ENCODE results near the gene ATG16L2.

Gene ATG16L2

DNA sequence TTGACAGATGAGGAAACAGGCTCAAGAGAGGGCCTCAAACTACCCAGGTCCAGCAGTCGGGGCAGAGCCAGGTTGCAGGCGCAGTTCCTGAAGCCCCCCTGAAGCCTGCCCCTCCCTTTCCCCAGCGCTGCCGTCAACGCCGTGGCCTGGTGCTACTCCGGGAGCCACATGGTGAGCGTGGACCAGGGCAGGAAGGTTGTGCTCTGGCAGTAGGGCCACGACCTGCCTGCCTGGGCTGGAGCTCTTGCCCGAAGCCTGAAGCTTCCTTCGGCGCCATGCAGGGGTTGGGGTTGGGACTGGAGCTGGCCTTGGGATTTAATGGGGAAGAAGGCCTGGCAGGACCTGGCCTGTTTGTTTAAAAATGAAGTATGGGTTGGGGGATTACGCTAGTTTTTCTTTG, 15.0 kb downstream of the ATG16L2 start:
- TF ChIP-seq CTCF (IDR thresholded peaks at IDR 0.05; ENCODE audit: low read depth, low read length, missing control alignments): no peak
- in situ Hi-C loops (cut with HindIII; ENCODE audit: low sequenced_read_pairs): no loop called here
- no peak overlapping the region for H3K4me3 ChIP-seq (ENCODE audit: low read depth, low read length)
- DNase-seq (ENCODE audit: low read depth): no peak

GRCh38 chr11:72829884-72830533, 15.8 kb downstream of the ATG16L2 start:
- no peak for TF ChIP-seq CTCF (IDR thresholded peaks at IDR 0.05; ENCODE audit: low read depth, low read length, missing control alignments)
- DNase-seq (ENCODE audit: low read depth): no peak
- H3K4me3 ChIP-seq (ENCODE audit: low read depth, low read length): no peak overlapping the region
- in situ Hi-C loops (cut with HindIII; ENCODE audit: low sequenced_read_pairs): no loop called here

DNA sequence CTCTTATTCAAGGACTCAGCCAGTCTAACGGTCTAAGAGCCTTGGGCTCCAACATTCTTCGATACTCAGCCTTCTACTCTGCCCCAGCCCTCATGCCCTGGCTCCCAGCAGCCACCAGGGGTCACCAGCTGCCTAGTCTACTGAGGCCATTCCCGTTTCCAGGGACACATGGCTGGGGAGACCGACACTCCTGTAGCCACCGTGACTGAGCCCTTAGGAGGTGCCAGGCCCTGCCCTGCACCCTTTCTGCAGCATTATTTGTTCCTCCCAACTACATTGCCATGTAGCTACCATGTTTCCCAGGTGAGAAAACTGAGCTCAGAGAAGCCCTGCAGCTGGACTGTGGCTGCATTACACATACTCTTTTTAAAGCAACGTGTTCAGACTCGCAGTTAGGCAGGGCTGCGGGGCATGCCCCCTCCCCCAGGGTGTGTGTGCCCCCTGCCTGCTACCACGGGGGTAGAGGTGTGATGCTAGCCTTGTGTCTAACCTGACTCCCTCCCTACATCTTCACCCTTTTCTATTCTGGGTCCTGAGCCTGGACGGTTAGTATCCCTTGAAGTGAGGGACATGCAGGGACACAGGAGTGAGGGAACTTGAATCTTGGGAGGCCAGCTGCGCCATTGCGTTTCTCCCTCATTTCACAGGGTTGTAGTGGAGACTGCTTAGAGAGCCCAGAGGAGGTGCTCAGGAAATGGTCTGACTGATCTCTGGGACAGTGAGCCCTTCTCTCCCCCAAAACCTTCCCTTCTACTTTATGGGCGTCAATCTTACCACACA, 17.5 kb downstream of the ATG16L2 start:
- no peak for DNase-seq (ENCODE audit: low read depth)
- in situ Hi-C loops (cut with HindIII; ENCODE audit: low sequenced_read_pairs): no loop called here
- peak; percentile 98 for TF ChIP-seq CTCF (IDR thresholded peaks at IDR 0.05; ENCODE audit: low read depth, low read length, missing control alignments)
- H3K4me3 ChIP-seq (ENCODE audit: low read depth, low read length): no peak overlapping the region

DNA sequence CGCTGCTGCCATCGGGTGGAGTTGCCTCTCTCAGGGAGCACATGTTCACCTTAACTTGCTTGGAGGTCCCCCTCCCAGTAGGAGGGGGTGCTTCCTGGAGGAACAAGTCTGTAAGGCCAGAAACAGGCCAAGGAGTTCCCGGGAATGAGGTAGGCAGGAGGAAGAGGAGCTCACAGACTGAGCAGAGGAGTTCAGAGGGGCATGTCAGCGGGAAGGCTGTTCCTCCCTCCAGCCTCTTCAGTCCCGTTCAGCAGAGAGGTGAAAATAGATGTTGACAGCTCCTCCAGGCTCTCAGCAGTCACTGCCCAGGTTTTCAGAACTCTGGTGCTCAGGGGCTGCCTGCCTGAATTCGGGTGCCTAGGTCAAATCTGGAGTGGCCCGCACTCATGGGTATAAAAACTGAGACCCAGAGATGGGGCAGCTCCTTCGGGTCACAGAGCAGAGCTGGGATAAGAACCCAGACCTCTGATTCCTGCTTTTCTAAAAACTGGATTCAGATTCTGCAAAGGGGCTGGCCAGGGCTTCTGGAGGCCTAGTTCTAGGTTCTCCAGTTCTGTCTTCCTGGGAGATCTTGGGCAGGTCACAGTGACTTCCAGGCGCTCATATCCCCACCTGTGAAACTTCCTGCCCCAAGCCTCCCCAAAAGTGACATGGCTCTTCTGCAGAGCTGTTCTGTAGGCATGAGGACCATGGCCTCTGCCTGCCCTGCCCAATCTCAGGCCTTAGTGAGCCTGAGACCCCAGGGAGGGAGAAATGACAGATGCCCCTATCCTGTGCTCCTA, 18.3 kb downstream of the ATG16L2 start:
- no peak for TF ChIP-seq CTCF (IDR thresholded peaks at IDR 0.05; ENCODE audit: low read depth, low read length, missing control alignments)
- in situ Hi-C loops (cut with HindIII; ENCODE audit: low sequenced_read_pairs): no loop called here
- no peak overlapping the region for H3K4me3 ChIP-seq (ENCODE audit: low read depth, low read length)
- no peak for DNase-seq (ENCODE audit: low read depth)

- TF ChIP-seq CTCF (IDR thresholded peaks at IDR 0.05; ENCODE audit: low read depth, low read length, missing control alignments): no peak
- H3K4me3 ChIP-seq (ENCODE audit: low read depth, low read length): no peak overlapping the region
- no peak for DNase-seq (ENCODE audit: low read depth)
- in situ Hi-C loops (cut with HindIII; ENCODE audit: low sequenced_read_pairs): no loop called here
Observed at GRCh38 chr11:72833083-72833733, 19.0 kb downstream of the ATG16L2 start.
